T-cell (primary cell): ENCODE data around the gene PLCZ1. TPM values are rescaled to one million over a fixed set of nuclear protein-coding genes. Genes with fewer than 3 reads are reported as not detected.
"Not testable (repeated sequence)": the region's sequence is repeated elsewhere in the genome, so short reads cannot be mapped to it uniquely, and the experiment has no call there.

Experiments
- ATAC-seq, 4 experiments: fragments of 200-7000 bp in 3 of 4; fragments of 150-1000 bp in 1 of 4; cut with Tn5 transposase; replicated peaks in 1 of 4; 1 replicate in 3 of 4; 2 replicates in 1 of 4; pipeline ENCODE4 v1.10.0; 2021; ENCODE audit warnings: moderate library complexity in 3 of 4, mild to moderate bottlenecking in 2 of 4, moderate number of reproducible peaks in 1 of 4
- CTCF ChIA-PET, 2 donors: fragments of 300-600 bp; sonication (Branson Sonifier 250); formaldehyde crosslinking; loops; one replicate each; lab custom pipeline; 2022; ENCODE audit warnings: antibody characterized with exemption in 2 of 2; lab: Charles Lee
- POLR2A ChIA-PET, 2 donors: fragments of 300-600 bp; sonication (Branson Sonifier 250); formaldehyde crosslinking; loops; one replicate each; lab custom pipeline; 2022; ENCODE audit warnings: antibody characterized with exemption in 2 of 2; lab: Charles Lee
- DNase-seq, 35 experiments: peaks; one replicate each; pipeline versions ENCODE4 v3.0.0 to v3.0.0-alpha.2; 2013 to 2023
- H3K27ac ChIP-seq: one replicate; pipeline ENCODE4 v1.5.1; 2013; ENCODE audit warnings: low read length
- H3K27me3 ChIP-seq, 2 experiments: replicated peaks in 1 of 2; 1 replicate in 1 of 2; 2 replicates in 1 of 2; pipeline versions ENCODE4 v1.6.1 to v1.7.0; 2013; ENCODE audit warnings: low read length in 1 of 2, mixed read lengths in 1 of 2; ENCODE audit not compliant: control insufficient read depth in 2 of 2, insufficient read depth in 2 of 2; ENCODE audit errors: extremely low read depth in 1 of 2
- H3K36me3 ChIP-seq, 2 donors: 1 replicate in 1 of 2; 2 replicates in 1 of 2; pipeline versions ENCODE4 v1.6.1 to v1.7.0; 2013; ENCODE audit warnings: low read length in 1 of 2; ENCODE audit not compliant: control insufficient read depth in 2 of 2, insufficient read depth in 1 of 2; ENCODE audit errors: extremely low read depth in 1 of 2
- H3K4me1 ChIP-seq, 2 experiments: 1 replicate in 1 of 2; 2 replicates in 1 of 2; pipeline versions ENCODE4 v1.6.1 to v1.7.0; 2013; ENCODE audit warnings: low read length in 2 of 2, mixed read lengths in 1 of 2; ENCODE audit not compliant: insufficient read depth in 2 of 2, control insufficient read depth in 1 of 2; ENCODE audit errors: extremely low read depth in 1 of 2
- H3K4me3 ChIP-seq, 2 donors: 1 replicate in 1 of 2; 2 replicates in 1 of 2; pipeline versions ENCODE4 v1.5.1 to v1.7.0; 2013; ENCODE audit warnings: mild to moderate bottlenecking in 2 of 2, low read length in 1 of 2, moderate library complexity in 1 of 2; ENCODE audit not compliant: control insufficient read depth in 1 of 2; ENCODE audit errors: extremely low read depth in 1 of 2
- H3K9me3 ChIP-seq: 2 replicates; pipeline ENCODE4 v1.7.0; 2013
- H3K27ac Mint-ChIP-seq, 2 donors: one replicate each; pipeline ENCODE4 v1.8.0; 2020 to 2021; ENCODE audit warnings: mild to moderate bottlenecking in 2 of 2, mixed read lengths in 2 of 2
- H3K27me3 Mint-ChIP-seq, 2 donors: one replicate each; pipeline ENCODE4 v1.8.0; 2021 to 2022; ENCODE audit warnings: mixed read lengths in 2 of 2
- H3K36me3 Mint-ChIP-seq: one replicate; pipeline ENCODE4 v1.8.0; 2021; ENCODE audit warnings: mixed read lengths
- H3K4me1 Mint-ChIP-seq, 3 donors: one replicate each; pipeline ENCODE4 v1.8.0; 2020 to 2022; ENCODE audit warnings: mixed read lengths in 3 of 3, mild to moderate bottlenecking in 1 of 3
- H3K4me3 Mint-ChIP-seq, 3 donors: one replicate each; pipeline ENCODE4 v1.8.0; 2020 to 2022; ENCODE audit warnings: mild to moderate bottlenecking in 3 of 3, mixed read lengths in 3 of 3, moderate library complexity in 3 of 3
- H3K9me3 Mint-ChIP-seq, 3 donors: one replicate each; pipeline ENCODE4 v1.8.0; 2020 to 2022; ENCODE audit warnings: mixed read lengths in 3 of 3
- whole genome bisulfite sequencing: methylation state at CpG from one replicate; pipeline ENCODE4 v1.1.5; 2013; ENCODE audit warnings: missing lambda C conversion rate; ENCODE audit not compliant: insufficient coverage; 5-methylcytosine and 5-hydroxymethylcytosine counted together
- total RNA-seq, 35 experiments: library from RNA in 6 of 35; stranded (reverse) in 6 of 35; fragments of 120-200 nt in 1 of 35; gene quantifications; one replicate each; pipeline versions ENCODE4 v1.2.1 to v1.2.4 and lab custom pipeline; 2013 to 2026

Gene PLCZ1
- not detected for total RNA-seq
- total RNA-seq (2013): not detected
- total RNA-seq (lab: John Stamatoyannopoulos, UW): 0 to 0.05 (median 0) reads per million in 29 experiments

- ATAC-seq (no peak), DNase-seq (no peak)
- CTCF ChIA-PET: no interaction called here
- WGBS: no CpG with 5 or more reads among the region's 2 CpGs
- POLR2A ChIA-PET: no interaction called here
- H3K27ac ChIP-seq: no peak within 1 kb of the TSS
- H3K27me3 ChIP-seq: no peaks in the 10 kb centered on the region
- Mint-ChIP-seq H3K36me3 (no peaks in the 10 kb centered on the region), H3K27ac (no peak within 1 kb of the TSS), H3K27me3 (no peaks in the 10 kb centered on the region), H3K4me1 (no peaks in the 10 kb centered on the region), H3K4me3 (no peak within 1 kb of the TSS), H3K9me3 (peaks cover 3 to 15% (median 5%) of the 10 kb centered on the region in 3 donors)
- no peaks in the 10 kb centered on the region for H3K9me3 ChIP-seq
- no peak within 1 kb of the TSS for H3K4me3 ChIP-seq
- H3K4me1 ChIP-seq: no peaks in the 10 kb centered on the region
- H3K36me3 ChIP-seq: no peaks in the 10 kb centered on the region
These were observed at the start of gene PLCZ1, which contains the start of gene CAPZA3 for GRCh38 chr12:18737819-18738218. Gene PLCZ1 (minus strand): TSS chr12:18738012. CDS start chr12:18737371, 641 bp downstream. Gene CAPZA3 (plus strand): TSS chr12:18738119. CDS start chr12:18738269, 150 bp downstream.

GRCh38 chr12:18785465-18785864, 47.7 kb upstream of the PLCZ1 start:
- H3K36me3 ChIP-seq, DNase-seq, ATAC-seq, H3K27me3 ChIP-seq, H3K36me3 Mint-ChIP-seq, H3K4me1 ChIP-seq, CTCF ChIA-PET, H3K27me3 Mint-ChIP-seq, POLR2A ChIA-PET, H3K4me3 ChIP-seq, H3K9me3 ChIP-seq, H3K27ac ChIP-seq, H3K27ac Mint-ChIP-seq, H3K4me3 Mint-ChIP-seq, H3K4me1 Mint-ChIP-seq: not testable (repeated sequence)
- WGBS: 86% methylated on average over 2 of the region's 8 CpGs
- peaks cover 7 to 26% (median 21%) of the 10 kb centered on the region in 3 donors for H3K9me3 Mint-ChIP-seq

- no peak overlapping the region for H3K27ac ChIP-seq
- Mint-ChIP-seq H3K27me3 (no peaks in the 10 kb centered on the region), H3K4me1 (no peaks in the 10 kb centered on the region), H3K4me3 (no peak overlapping the region), H3K27ac (no peak overlapping the region), H3K9me3 (peaks cover 10 to 42% (median 21%) of the 10 kb centered on the region in 3 donors), H3K36me3 (no peaks in the 10 kb centered on the region)
- ATAC-seq: no peak
- DNase-seq: no peak
- no peaks in the 10 kb centered on the region for H3K27me3 ChIP-seq
- no peaks in the 10 kb centered on the region for H3K9me3 ChIP-seq
- ChIA-PET POLR2A (no interaction called here), CTCF (no interaction called here)
- no peaks in the 10 kb centered on the region for H3K4me1 ChIP-seq
- no peak overlapping the region for H3K4me3 ChIP-seq
- WGBS: no CpG with 5 or more reads among the region's 2 CpGs
- H3K36me3 ChIP-seq: no peaks in the 10 kb centered on the region
These were observed 45.0 kb upstream of the PLCZ1 start for GRCh38 chr12:18782827-18783226.

GRCh38 chr12:18766479-18766878, 28.7 kb upstream of the PLCZ1 start:
- ATAC-seq, H3K27ac ChIP-seq, POLR2A ChIA-PET, H3K4me3 ChIP-seq, H3K4me3 Mint-ChIP-seq, H3K36me3 ChIP-seq, H3K36me3 Mint-ChIP-seq, DNase-seq, H3K4me1 Mint-ChIP-seq, H3K9me3 ChIP-seq, H3K27me3 ChIP-seq, H3K27me3 Mint-ChIP-seq, H3K27ac Mint-ChIP-seq, CTCF ChIA-PET, H3K4me1 ChIP-seq: not testable (repeated sequence)
- WGBS: no CpG with 5 or more reads among the region's 1 CpG
- peaks cover 7 to 20% (median 13%) of the 10 kb centered on the region in 3 donors for H3K9me3 Mint-ChIP-seq

- Histone ChIP-seq H3K36me3 (no peaks in the 10 kb centered on the region), H3K27me3 (no peaks in the 10 kb centered on the region), H3K27ac (no peak overlapping the region), H3K4me3 (no peak overlapping the region), H3K9me3 (no peaks in the 10 kb centered on the region), H3K4me1 (no peaks in the 10 kb centered on the region)
- Mint-ChIP-seq H3K36me3 (no peaks in the 10 kb centered on the region), H3K27me3 (no peaks in the 10 kb centered on the region), H3K9me3 (no peaks in the 10 kb centered on the region), H3K27ac (no peak overlapping the region), H3K4me1 (no peaks in the 10 kb centered on the region), H3K4me3 (no peak overlapping the region)
- DNase-seq (no peak), ATAC-seq (no peak)
- POLR2A ChIA-PET: no interaction called here
- WGBS: 46% methylated on average over 1 of the region's 1 CpG
- CTCF ChIA-PET: interaction anchor here (0.6 kb wide), 2 partner anchors 9 to 1556 kb away, joined by 3 to 4 read pairs; no protein-coding TSS in a partner anchor
These were observed 17.5 kb upstream of the PLCZ1 start for GRCh38 chr12:18755341-18755740.

GRCh38 chr12:18754124-18754707, 16.4 kb upstream of the PLCZ1 start:
- Histone ChIP-seq H3K4me3 (no peak overlapping the region), H3K36me3 (no peaks in the 10 kb centered on the region), H3K4me1 (no peaks in the 10 kb centered on the region), H3K27ac (no peak overlapping the region), H3K9me3 (no peaks in the 10 kb centered on the region), H3K27me3 (no peaks in the 10 kb centered on the region)
- Mint-ChIP-seq H3K4me1 (no peaks in the 10 kb centered on the region), H3K27ac (no peak overlapping the region), H3K9me3 (no peaks in the 10 kb centered on the region), H3K36me3 (no peaks in the 10 kb centered on the region), H3K27me3 (no peaks in the 10 kb centered on the region), H3K4me3 (no peak overlapping the region)
- DNase-seq (no peak), ATAC-seq (no peak)
- ChIA-PET CTCF (no interaction called here), POLR2A (no interaction called here)
- 93% methylated on average over 2 of the region's 6 CpGs for WGBS
